Keratinocyte (primary cell): ENCODE data around the gene UNC13C. TPM values are rescaled to one million over a fixed set of nuclear protein-coding genes. Genes with fewer than 3 reads are reported as not detected.

Source experiments
- DNase-seq: peaks from one replicate; pipeline ENCODE4 v3.0.0-alpha.2; 2011; ENCODE audit warnings: low read depth, missing footprints, low spot score
- FAIRE-seq: peaks from 2 replicates; lab custom pipeline; 2011; peaks lifted over from hg19 to GRCh38; lab: Jason Lieb, UNC
- H2AFZ ChIP-seq: 2 replicates; pipeline ENCODE4 v1.6.0; 2012; ENCODE audit warnings: low read length, control low read depth, inconsistent platforms; ENCODE audit not compliant: control insufficient read depth
- H3K27ac ChIP-seq: 2 replicates; pipeline ENCODE4 v1.5.1; 2011; ENCODE audit warnings: low read length; ENCODE audit not compliant: control insufficient read depth, insufficient read depth
- H3K27me3 ChIP-seq: 3 replicates; pipeline ENCODE4 v1.6.0; 2011; ENCODE audit warnings: low read length; ENCODE audit not compliant: control insufficient read depth, insufficient read depth; ENCODE audit errors: extremely low read depth
- H3K36me3 ChIP-seq, 2 experiments: 2 replicates in 1 of 2; 3 replicates in 1 of 2; pipeline ENCODE4 v1.5.1; 2011; ENCODE audit warnings: low read length in 2 of 2, mild to moderate bottlenecking in 1 of 2; ENCODE audit not compliant: control insufficient read depth in 2 of 2, insufficient read depth in 2 of 2; ENCODE audit errors: extremely low read depth in 1 of 2
- H3K4me1 ChIP-seq: 3 replicates; pipeline ENCODE4 v1.5.1; 2011; ENCODE audit warnings: low read length; ENCODE audit not compliant: control insufficient read depth, insufficient read depth; ENCODE audit errors: extremely low read depth
- H3K4me2 ChIP-seq: 3 replicates; pipeline ENCODE4 v1.6.0; 2011; ENCODE audit warnings: low read depth, low read length; ENCODE audit not compliant: control insufficient read depth, insufficient read depth; ENCODE audit errors: extremely low read depth
- H3K4me3 ChIP-seq, 3 experiments: fragments of 200-600 bp in 1 of 3; sonication (generic) in 1 of 3; 2 replicates in 2 of 3; 3 replicates in 1 of 3; pipeline ENCODE4 v1.5.1; 2011 to 2016; ENCODE audit warnings: low read length in 3 of 3, mild to moderate bottlenecking in 3 of 3, control low read depth in 2 of 3, inconsistent platforms in 1 of 3, low read depth in 1 of 3, mixed read lengths in 1 of 3, mixed run types in 1 of 3, moderate library complexity in 1 of 3; ENCODE audit not compliant: control insufficient read depth in 2 of 3, insufficient read depth in 2 of 3; ENCODE audit errors: extremely low read depth in 1 of 3
- H3K79me2 ChIP-seq: 2 replicates; pipeline ENCODE4 v1.6.0; 2012; ENCODE audit warnings: low read length; ENCODE audit not compliant: control insufficient read depth, insufficient read depth
- H3K9ac ChIP-seq: 3 replicates; pipeline ENCODE4 v1.6.0; 2011; ENCODE audit warnings: low read length; ENCODE audit not compliant: control insufficient read depth, insufficient read depth; ENCODE audit errors: extremely low read depth
- H3K9me1 ChIP-seq: 3 replicates; pipeline ENCODE4 v1.6.0; 2011; ENCODE audit warnings: low read length; ENCODE audit not compliant: control insufficient read depth, insufficient read depth; ENCODE audit errors: extremely low read depth
- H3K9me3 ChIP-seq: 2 replicates; pipeline ENCODE4 v1.5.1; 2012; ENCODE audit warnings: low read depth, low read length; ENCODE audit not compliant: control insufficient read depth
- H4K20me1 ChIP-seq: 3 replicates; pipeline ENCODE4 v1.6.0; 2011; ENCODE audit warnings: low read length; ENCODE audit not compliant: control insufficient read depth, insufficient read depth; ENCODE audit errors: extremely low read depth
- EZH2 ChIP-seq: IDR thresholded peaks from one replicate; pipeline ENCODE4 v1.6.1; 2012; ENCODE audit warnings: inconsistent platforms, mild to moderate bottlenecking, low read length, moderate library complexity
- dilution Hi-C: fragments of 300-500 bp; cut with MboI; formaldehyde crosslinking; loops from one replicate; pipeline ENCODE4 v1.7.0; 2020; ENCODE audit warnings: low sequenced_read_pairs; ENCODE audit not compliant: extremely low pct_ligation_motif_present
- polyA plus RNA-seq, 5 experiments: library from polyadenylated mRNA; depleted of rRNA in 3 of 5; stranded (reverse) in 3 of 5; stranded (forward) in 1 of 5; unstranded in 1 of 5; fragments of >200 nt; gene quantifications; 1 replicate in 1 of 5; 2 replicates in 3 of 5; 3 replicates in 1 of 5; pipeline versions ENCODE4 v1.2.1 to v1.2.3, GENCODE V29; 2011 to 2012; ENCODE audit warnings: missing spikeins in 2 of 5, low read depth in 1 of 5, low replicate concordance in 1 of 5
- TF ChIP-seq, protein P1 (sequence below), 3 experiments: IDR thresholded peaks in 1 of 3; conservative IDR thresholded peaks in 1 of 3; optimal IDR thresholded peaks in 1 of 3; 2 replicates in 2 of 3; 3 replicates in 1 of 3; pipeline versions ENCODE3 to v1.5.1; 2011; ENCODE audit warnings: low read length in 3 of 3, mild to moderate bottlenecking in 3 of 3, moderate library complexity in 2 of 3, control low read depth in 1 of 3, inconsistent platforms in 1 of 3; ENCODE audit not compliant: insufficient read depth in 2 of 3; ENCODE audit errors: extremely low read depth in 1 of 3

Gene UNC13C
- polyA plus RNA-seq, 1 donor (not counting 4 experiments of a cell fraction or from before 2014, with no cell fraction given): not detected

DNA sequence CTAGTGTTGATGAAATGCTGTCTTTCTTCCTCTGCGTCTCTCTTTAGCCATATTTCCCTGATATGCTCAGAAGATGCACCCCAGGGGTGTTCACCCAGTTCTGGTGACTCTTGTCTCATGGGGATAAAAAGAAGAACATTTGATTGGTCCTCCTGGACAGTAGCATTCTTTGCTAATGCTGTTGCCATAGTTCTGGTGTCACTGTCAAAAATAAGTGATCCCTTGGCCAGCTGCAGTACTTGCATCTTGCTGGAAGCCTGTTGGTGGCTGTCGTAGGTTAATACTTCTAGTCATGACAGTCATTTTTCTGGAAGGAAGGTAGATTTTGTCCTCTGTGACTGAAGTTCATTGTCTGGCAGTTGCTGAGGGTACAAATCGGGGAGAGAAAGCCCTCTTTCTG is 124.5 kb downstream of the UNC13C start:
- no peak overlapping the region for H3K9ac ChIP-seq
- no peaks in the 10 kb centered on the region for H4K20me1 ChIP-seq
- H3K27ac ChIP-seq: no peak overlapping the region
- no peaks in the 10 kb centered on the region for H3K79me2 ChIP-seq
- no peak for TF ChIP-seq EZH2
- no peak overlapping the region for H3K4me3 ChIP-seq
- dilution Hi-C loops: no loop called here
- FAIRE-seq (no peak), DNase-seq (no peak)
- H3K27me3 ChIP-seq: no peaks in the 10 kb centered on the region
- no peaks in the 10 kb centered on the region for H3K36me3 ChIP-seq
- H2AFZ ChIP-seq: no peak overlapping the region
- no peaks in the 10 kb centered on the region for H3K9me3 ChIP-seq
- no peak overlapping the region for H3K4me2 ChIP-seq
- no peaks in the 10 kb centered on the region for H3K4me1 ChIP-seq
- no peaks in the 10 kb centered on the region for H3K9me1 ChIP-seq

DNA sequence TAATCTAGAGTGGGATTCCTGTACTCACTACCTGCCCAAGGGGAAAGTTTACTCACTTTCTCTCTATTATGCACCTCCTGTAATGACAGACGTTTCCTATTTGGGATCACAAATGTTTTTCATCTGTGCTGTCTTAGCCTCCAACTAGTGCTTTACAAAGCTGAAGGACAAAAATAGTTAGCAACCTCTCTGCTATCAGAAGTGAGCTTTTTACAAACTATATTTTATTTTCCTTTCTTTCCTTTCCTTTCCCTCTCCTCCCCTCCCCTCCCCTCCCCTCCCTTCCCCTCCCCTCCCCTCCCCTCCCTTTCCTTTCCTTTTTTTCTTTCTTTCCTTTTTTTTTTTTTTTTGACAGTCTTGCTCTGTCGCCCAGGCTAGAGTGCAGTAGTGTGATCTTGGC is 130.8 kb downstream of the UNC13C start:
- no peaks in the 10 kb centered on the region for H3K36me3 ChIP-seq
- H3K27ac ChIP-seq: no peak overlapping the region
- no peak overlapping the region for H3K9ac ChIP-seq
- H3K4me1 ChIP-seq: no peaks in the 10 kb centered on the region
- no peak for DNase-seq
- no peaks in the 10 kb centered on the region for H4K20me1 ChIP-seq
- dilution Hi-C loops: no loop called here
- no peaks in the 10 kb centered on the region for H3K27me3 ChIP-seq
- H3K4me3 ChIP-seq: no peak overlapping the region
- H3K79me2 ChIP-seq: no peaks in the 10 kb centered on the region
- no peak for FAIRE-seq
- H3K9me3 ChIP-seq: no peaks in the 10 kb centered on the region
- no peak overlapping the region for H3K4me2 ChIP-seq
- H3K9me1 ChIP-seq: no peaks in the 10 kb centered on the region
- no peak for TF ChIP-seq EZH2
- H2AFZ ChIP-seq: no peak overlapping the region

DNA sequence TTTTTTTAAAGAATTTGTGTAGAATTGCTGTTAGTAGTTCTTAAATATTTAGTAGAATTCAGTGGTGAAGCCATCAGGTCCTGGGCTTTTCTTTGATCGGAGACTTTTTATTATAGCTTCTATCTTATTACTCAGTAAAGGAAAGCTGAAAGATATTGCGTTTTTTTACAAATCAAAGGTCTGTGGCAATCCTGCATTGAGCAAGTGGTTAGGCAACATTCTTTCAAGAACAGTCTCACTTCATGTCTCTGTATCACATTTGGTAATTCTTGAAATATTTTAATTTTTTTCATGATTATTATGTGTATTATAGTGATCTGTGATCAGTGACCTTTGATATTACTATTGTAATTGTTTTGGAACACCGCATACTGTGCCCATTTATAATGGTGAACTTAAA is 140.8 kb downstream of the UNC13C start:
- Histone ChIP-seq H3K4me3 (no peak overlapping the region), H3K27me3 (no peaks in the 10 kb centered on the region), H3K9ac (no peak overlapping the region), H4K20me1 (no peaks in the 10 kb centered on the region), H3K9me3 (no peaks in the 10 kb centered on the region), H2AFZ (no peak overlapping the region), H3K36me3 (no peaks in the 10 kb centered on the region), H3K27ac (no peak overlapping the region), H3K4me2 (no peak overlapping the region), H3K9me1 (no peaks in the 10 kb centered on the region), H3K4me1 (no peaks in the 10 kb centered on the region), H3K79me2 (no peaks in the 10 kb centered on the region)
- dilution Hi-C loops: no loop called here
- TF ChIP-seq, protein P1, sequence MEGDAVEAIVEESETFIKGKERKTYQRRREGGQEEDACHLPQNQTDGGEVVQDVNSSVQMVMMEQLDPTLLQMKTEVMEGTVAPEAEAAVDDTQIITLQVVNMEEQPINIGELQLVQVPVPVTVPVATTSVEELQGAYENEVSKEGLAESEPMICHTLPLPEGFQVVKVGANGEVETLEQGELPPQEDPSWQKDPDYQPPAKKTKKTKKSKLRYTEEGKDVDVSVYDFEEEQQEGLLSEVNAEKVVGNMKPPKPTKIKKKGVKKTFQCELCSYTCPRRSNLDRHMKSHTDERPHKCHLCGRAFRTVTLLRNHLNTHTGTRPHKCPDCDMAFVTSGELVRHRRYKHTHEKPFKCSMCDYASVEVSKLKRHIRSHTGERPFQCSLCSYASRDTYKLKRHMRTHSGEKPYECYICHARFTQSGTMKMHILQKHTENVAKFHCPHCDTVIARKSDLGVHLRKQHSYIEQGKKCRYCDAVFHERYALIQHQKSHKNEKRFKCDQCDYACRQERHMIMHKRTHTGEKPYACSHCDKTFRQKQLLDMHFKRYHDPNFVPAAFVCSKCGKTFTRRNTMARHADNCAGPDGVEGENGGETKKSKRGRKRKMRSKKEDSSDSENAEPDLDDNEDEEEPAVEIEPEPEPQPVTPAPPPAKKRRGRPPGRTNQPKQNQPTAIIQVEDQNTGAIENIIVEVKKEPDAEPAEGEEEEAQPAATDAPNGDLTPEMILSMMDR (optimal IDR thresholded peaks at IDR 0.05 in 1 of 3, IDR thresholded peaks at IDR 0.05 in 1 of 3, conservative IDR thresholded peaks at IDR 0.05 in 1 of 3; ENCODE audit: extremely low read depth in 1 of 3, insufficient read depth in 2 of 3, low read length in 3 of 3): no peak
- TF ChIP-seq EZH2: no peak
- DNase-seq: no peak
- FAIRE-seq: no peak
